H1 (cell line): ENCODE results near the gene SFRP5. TPM values are rescaled to one million over a fixed set of nuclear protein-coding genes. Genes with fewer than 3 reads are reported as not detected.

Experiments
- ASH2L ChIP-seq: fragments of 200-600, 300-600 bp; sonication (generic); IDR thresholded peaks from one replicate; pipeline ENCODE4 v1.7.1; 2017; ENCODE audit warnings: low read length
- CHD7 ChIP-seq: fragments of 300-600 bp; sonication (generic); IDR thresholded peaks from 2 replicates; pipeline ENCODE4 v1.7.1; 2012; ENCODE audit warnings: low read length, moderate library complexity, mild to moderate bottlenecking, inconsistent platforms; ENCODE audit not compliant: insufficient replicate concordance
- E2F6 ChIP-seq: IDR thresholded peaks from 2 replicates; pipeline ENCODE4 v1.6.1; 2012; ENCODE audit warnings: inconsistent platforms
- EGR1 ChIP-seq: IDR thresholded peaks from 2 replicates; pipeline ENCODE4 v1.6.1; 2011; ENCODE audit warnings: low read depth, low read length, borderline replicate concordance
- KDM4A ChIP-seq: IDR thresholded peaks from one replicate; pipeline ENCODE4 v1.7.1; 2012; ENCODE audit warnings: low read depth, mild to moderate bottlenecking, moderate library complexity, low read length, inconsistent platforms; ENCODE audit not compliant: severe bottlenecking
- MAX ChIP-seq: IDR thresholded peaks from 2 replicates; pipeline ENCODE4 v1.6.1; 2012; ENCODE audit warnings: inconsistent platforms
- POLR2A ChIP-seq, 2 experiments: IDR thresholded peaks; 1 replicate in 1 of 2; 2 replicates in 1 of 2; pipeline ENCODE4 v1.6.1; 2011; ENCODE audit warnings: low read depth in 2 of 2, low read length in 2 of 2, mild to moderate bottlenecking in 2 of 2; ENCODE audit errors: control extremely low read depth in 1 of 2
- RBBP5 ChIP-seq: IDR thresholded peaks from 2 replicates; pipeline ENCODE4 v1.7.1; 2012; ENCODE audit warnings: low read depth, mild to moderate bottlenecking, inconsistent platforms, low read length, moderate library complexity, borderline replicate concordance
- SAP30 ChIP-seq: fragments of 300-600 bp; sonication (generic); IDR thresholded peaks from 2 replicates; pipeline ENCODE4 v1.7.1; 2012; ENCODE audit warnings: low read length, moderate library complexity, mild to moderate bottlenecking, inconsistent platforms; ENCODE audit not compliant: insufficient read depth, insufficient replicate concordance
- SP1 ChIP-seq: IDR thresholded peaks from 2 replicates; pipeline ENCODE4 v1.6.1; 2011; ENCODE audit warnings: low read depth, low read length
- SP2 ChIP-seq: IDR thresholded peaks from 2 replicates; pipeline ENCODE4 v1.6.1; 2012; ENCODE audit warnings: mild to moderate bottlenecking, low read length, inconsistent platforms
- polyA plus RNA-seq, 7 experiments: library from polyadenylated mRNA; depleted of rRNA in 3 of 7; stranded (reverse) in 5 of 7; unstranded in 2 of 7; fragments of >200 nt in 5 of 7; fragments of 200-250 nt in 2 of 7; gene quantifications; 1 replicate in 5 of 7; 2 replicates in 1 of 7; 4 replicates in 1 of 7; pipeline versions ENCODE4 v1.2.1 to v1.2.3, GENCODE V29; 2011 to 2013; ENCODE audit warnings: missing spikeins in 2 of 7, mixed read lengths in 2 of 7
- total RNA-seq: library from RNA; stranded (reverse); fragmentation: NEBNext Ultra II Directional; extraction: Animal tissue kit (Norgen Biotek cat#: 25700); gene quantifications from 2 replicates; pipeline ENCODE4 v1.2.1, GENCODE V29; 2021

Gene SFRP5
- total and polyA plus RNA-seq, 2 of the 8 experiments (the other 6 are each of a cell fraction or from before 2014, with no cell fraction given), result 3.9 to 5.9 TPM

- TF ChIP-seq CHD7 (no peak), SP2 (no peak), SAP30 (no peak), KDM4A (no peak), ASH2L (peak; percentile 55), SP1 (0 out of 2 replicates have a peak, but pooled peaks have one; percentile 4), RBBP5 (no peak), MAX (peak; percentile 69), E2F6 (peak; percentile 30; the same call in 1 of the 2 replicates), EGR1 (no peak), POLR2A (IDR thresholded peaks at IDR 0.05; ENCODE audit: control extremely low read depth in 1 of 2, low read depth in 2 of 2, low read length in 2 of 2) (no peak)
These were observed 45.1 kb downstream of the SFRP5 start (continued) for GRCh38 chr10:97726636-97727178.
